ENCODE results near the gene RAB5B.

- TF ChIP-seq CTCF (conservative IDR thresholded peaks at IDR 0.05; ENCODE audit: low read length), result peak; percentile 81
- no peak for TF ChIP-seq EZH2phosphoT487 (IDR thresholded peaks at IDR 0.05; ENCODE audit: borderline replicate concordance)
These were observed 55.9 kb downstream of the RAB5B start for GRCh38 chr12:56029666-56030293.

Data from Loucy (cell line).